Dermis blood vessel endothelial cell (primary cell): ENCODE measurements around the gene GPR183. TPM values are rescaled to one million over a fixed set of nuclear protein-coding genes. Genes with fewer than 3 reads are reported as not detected.

ENCODE experiments used
- DNase-seq: peaks from one replicate; pipeline ENCODE4 v3.0.0; 2010
- total RNA-seq: library from RNA; depleted of rRNA; stranded (reverse); fragments of >200 nt; gene quantifications from 2 replicates; pipeline ENCODE4 v1.2.3, GENCODE V29; 2014

The GPR183 gene
- total RNA-seq, 1 donor from 2014 or later: 0.34 TPM

GRCh38 chr13:99293178-99293577, 14.0 kb downstream of the GPR183 start:
- no peak for DNase-seq

- DNase-seq: no peak
These were observed 16.3 kb downstream of the GPR183 start for GRCh38 chr13:99290894-99291293.

GRCh38 chr13:99289674-99290337, 17.4 kb downstream of the GPR183 start:
- no peak for DNase-seq

GRCh38 chr13:99289271-99289670, 17.9 kb downstream of the GPR183 start:
- DNase-seq: no peak

- no peak for DNase-seq
These were observed 19.1 kb downstream of the GPR183 start for GRCh38 chr13:99288089-99288488.

- no peak for DNase-seq
These were observed 19.6 kb downstream of the GPR183 start for GRCh38 chr13:99287551-99287950.

- DNase-seq: no peak
These were observed 21.6 kb downstream of the GPR183 start for GRCh38 chr13:99285432-99286182.

GRCh38 chr13:99282264-99283231, 24.7 kb downstream of the GPR183 start:
- DNase-seq: no peak

- no peak for DNase-seq
These were observed 25.4 kb downstream of the GPR183 start for GRCh38 chr13:99281811-99282263.

GRCh38 chr13:99280166-99280565, 27.0 kb downstream of the GPR183 start:
- no peak for DNase-seq

- no peak for DNase-seq
These were observed 27.6 kb downstream of the GPR183 start for GRCh38 chr13:99279637-99280036.

- no peak for DNase-seq
These were observed 28.4 kb downstream of the GPR183 start for GRCh38 chr13:99278843-99279242.

- no peak for DNase-seq
These were observed 29.0 kb downstream of the GPR183 start for GRCh38 chr13:99278200-99278599.

GRCh38 chr13:99277629-99278028, 29.6 kb downstream of the GPR183 start:
- DNase-seq: no peak

GRCh38 chr13:99276706-99277105, 30.5 kb downstream of the GPR183 start:
- DNase-seq: no peak

- DNase-seq: peak; percentile 13
These were observed 32.1 kb downstream of the GPR183 start for GRCh38 chr13:99275093-99275469.

- no peak for DNase-seq
These were observed 34.1 kb downstream of the GPR183 start for GRCh38 chr13:99273128-99273527.

GRCh38 chr13:99272481-99272880, 34.7 kb downstream of the GPR183 start:
- no peak for DNase-seq

- DNase-seq: no peak
These were observed 36.0 kb downstream of the GPR183 start for GRCh38 chr13:99271249-99271648.

- DNase-seq: no peak
These were observed 36.7 kb downstream of the GPR183 start for GRCh38 chr13:99270518-99270917.

GRCh38 chr13:99269627-99270241, 37.5 kb downstream of the GPR183 start:
- DNase-seq: peak; percentile 82

- DNase-seq: no peak
These were observed 38.4 kb downstream of the GPR183 start for GRCh38 chr13:99268822-99269221.

GRCh38 chr13:99267927-99268326, 39.3 kb downstream of the GPR183 start:
- no peak for DNase-seq
